K562 (cell line): Measurements from ENCODE around the gene SNAI1. TPM values are rescaled to one million over a fixed set of nuclear protein-coding genes. Genes with fewer than 3 reads are reported as not detected.

Source experiments
- ARNT ChIP-seq, 2 experiments: fragments of 450-650 bp; IDR thresholded peaks; 2 replicates each; pipeline ENCODE4 v1.6.1; 2016; ENCODE audit warnings: mild to moderate bottlenecking in 1 of 2
- BDP1 ChIP-seq: IDR thresholded peaks from 3 replicates; pipeline ENCODE4 v1.6.1; 2011; ENCODE audit not compliant: insufficient read length, insufficient read depth
- CC2D1A ChIP-seq: fragments of 450-650 bp; IDR thresholded peaks from 2 replicates; pipeline ENCODE4 v1.6.1; 2017; ENCODE audit warnings: mild to moderate bottlenecking
- DPF2 ChIP-seq: fragments of 450-650 bp; IDR thresholded peaks from 2 replicates; pipeline ENCODE4 v1.6.1; 2016
- MYC ChIP-seq, 2 experiments: fragments of 250-450 bp in 1 of 2; sonication (Bioruptor Pico) in 1 of 2; IDR thresholded peaks; 2 replicates each; pipeline versions ENCODE4 v1.5.1 to v1.6.1; 2012 to 2021; ENCODE audit warnings: low read depth in 2 of 2, borderline replicate concordance in 1 of 2, improper control_type of control experiment in 1 of 2, low read length in 1 of 2, mild to moderate bottlenecking in 1 of 2, moderate library complexity in 1 of 2
- NFIX ChIP-seq: fragments of 250-450 bp; sonication (Bioruptor Pico); IDR thresholded peaks from 2 replicates; pipeline ENCODE4 v1.4.0; 2020; ENCODE audit warnings: low read depth, mild to moderate bottlenecking, moderate library complexity
- POLR2B ChIP-seq: fragments of 450-650 bp; IDR thresholded peaks from 2 replicates; pipeline ENCODE4 v1.6.1; 2018; ENCODE audit warnings: low read depth; ENCODE audit not compliant: partially characterized antibody
- PREB ChIP-seq: sonication (generic); formaldehyde crosslinking; IDR thresholded peaks from 2 replicates; pipeline ENCODE4 v1.8.1; 2023; ENCODE audit warnings: mild to moderate bottlenecking, missing genetic modification reagents
- RB1 ChIP-seq: fragments of 450-650 bp; IDR thresholded peaks from 2 replicates; pipeline ENCODE4 v1.6.1; 2017; ENCODE audit warnings: low read depth, mild to moderate bottlenecking
- RBBP5 ChIP-seq: fragments of 200-600 bp; sonication (generic); IDR thresholded peaks from 2 replicates; pipeline ENCODE4 v1.6.1; 2012; ENCODE audit warnings: borderline replicate concordance, mild to moderate bottlenecking, low read length, control low read depth, inconsistent platforms; ENCODE audit not compliant: insufficient read depth, poor library complexity, severe bottlenecking
- SP2 ChIP-seq: IDR thresholded peaks from 2 replicates; pipeline ENCODE4 v1.6.1; 2011; ENCODE audit warnings: mild to moderate bottlenecking, low read depth, low read length, moderate library complexity; ENCODE audit not compliant: poor library complexity, severe bottlenecking; ENCODE audit errors: extremely low read depth
- SPI1 ChIP-seq: IDR thresholded peaks from 2 replicates; pipeline ENCODE4 v1.6.1; 2011; ENCODE audit warnings: low read depth, low read length, control low read depth, borderline replicate concordance
- TCFL5 ChIP-seq: fragments of 250-450 bp; sonication (Bioruptor Pico); conservative IDR thresholded peaks from 2 replicates; pipeline ENCODE4 v1.6.1; 2021; ENCODE audit warnings: mild to moderate bottlenecking, moderate library complexity, matching md5 sums
- THAP7 ChIP-seq: fragments of 250-450 bp; sonication (Bioruptor Pico); IDR thresholded peaks from 2 replicates; pipeline ENCODE4 v1.5.0; 2021
- ZBTB33 ChIP-seq: sonication (generic); formaldehyde crosslinking; IDR thresholded peaks from 2 replicates; pipeline ENCODE4 v1.8.1; 2023; ENCODE audit warnings: mild to moderate bottlenecking, missing genetic modification reagents
- ZNF717 ChIP-seq: fragments of 250-450 bp; sonication (Bioruptor Pico); IDR thresholded peaks from 2 replicates; pipeline ENCODE4 v1.5.0; 2021
- polyA plus RNA-seq, 8 experiments: library from polyadenylated mRNA; depleted of rRNA in 4 of 8; stranded (reverse) in 5 of 8; unstranded in 3 of 8; fragments of >200 nt; fragmentation: Nextera tagmentation in 2 of 8; fragmentation: Illumina TruSeq in 1 of 8; extraction: Ambion mirVana in 2 of 8; extraction: Trizol in 1 of 8; gene quantifications; 2 replicates each; pipeline versions ENCODE4 v1.2.1 to v1.2.3, GENCODE V29; 2011 to 2014; ENCODE audit warnings: inconsistent platforms in 1 of 8, missing spikeins in 1 of 8
- total RNA-seq, 7 experiments: library from RNA; depleted of rRNA in 6 of 7; stranded (reverse); fragments of >200 nt in 6 of 7; fragmentation: Illumina TruSeq in 2 of 7; extraction: Trizol in 2 of 7; gene quantifications; 2 replicates each; pipeline versions ENCODE4 v1.2.1 to v1.2.3, GENCODE V29; 2011 to 2021; ENCODE audit warnings: low replicate concordance in 1 of 7
- TF ChIP-seq, protein P1 (sequence below): sonication (generic); formaldehyde crosslinking; IDR thresholded peaks from 2 replicates; pipeline ENCODE4 v1.8.0; 2022; ENCODE audit warnings: mild to moderate bottlenecking, missing genetic modification reagents, borderline replicate concordance
- TF ChIP-seq, protein P2 (sequence below): fragments of 450-650 bp; IDR thresholded peaks from one replicate; pipeline ENCODE4 v1.6.1; 2018; ENCODE audit warnings: mild to moderate bottlenecking, moderate library complexity; ENCODE audit not compliant: partially characterized antibody

The SNAI1 gene
- total and polyA plus RNA-seq, 9 of the 15 experiments (the other 6 are each of a cell fraction or from before 2014, with no cell fraction given), result 0.32 to 11.6 (median 2.0) TPM

DNA sequence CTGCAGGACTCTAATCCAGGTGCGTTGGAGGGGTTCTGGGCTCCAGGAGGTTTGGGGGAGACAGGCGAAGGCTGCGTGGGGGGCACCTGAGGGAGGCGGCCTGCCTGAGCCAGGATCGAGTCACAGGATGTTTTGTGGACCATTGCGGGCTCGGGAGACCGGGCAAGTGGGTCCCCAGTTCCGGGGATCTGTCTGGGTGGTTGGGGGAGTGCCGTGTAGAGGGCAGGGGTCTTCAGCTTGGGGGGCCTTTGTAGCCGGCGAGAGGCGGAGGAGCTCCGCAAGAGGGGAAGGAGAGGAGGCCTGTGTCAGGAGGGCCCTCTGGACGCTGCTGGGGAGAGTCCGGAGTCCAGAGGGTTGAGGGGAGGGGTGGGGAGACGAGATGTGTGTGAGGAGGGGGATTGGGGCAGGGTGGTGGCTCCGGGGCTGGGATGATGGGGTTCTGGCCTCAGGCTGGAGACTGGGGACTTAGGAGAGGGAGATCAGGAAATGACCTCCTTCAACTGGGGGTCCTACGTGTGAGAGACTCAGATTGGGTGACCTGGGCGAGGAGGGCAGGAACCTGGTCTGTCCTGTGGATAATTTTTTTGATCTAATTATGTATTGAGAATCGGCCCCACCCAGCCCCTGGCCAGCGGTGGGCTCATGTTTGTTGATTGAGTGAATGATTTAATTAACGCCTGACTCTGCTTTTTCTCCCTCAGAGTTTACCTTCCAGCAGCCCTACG is 505 bp downstream of the SNAI1 start (continued):
- TF ChIP-seq RB1, result 0 out of 2 replicates have a peak, but pooled peaks have one; percentile 1
- TF ChIP-seq ZBTB33 (CRISPR knock-in tag), result no peak
- no peak for TF ChIP-seq SPI1
- no peak for TF ChIP-seq DPF2
- TF ChIP-seq THAP7 (CRISPR knock-in tag), result no peak
- no peak for TF ChIP-seq NFIX (CRISPR knock-in tag)
- no peak for TF ChIP-seq ARNT (IDR thresholded peaks at IDR 0.05)
- no peak for TF ChIP-seq MYC (IDR thresholded peaks at IDR 0.05; ENCODE audit: low read depth, low read length)
- TF ChIP-seq MYC (CRISPR knock-in tag; IDR thresholded peaks at IDR 0.05; ENCODE audit: borderline replicate concordance, low read depth), result no peak
- TF ChIP-seq, protein P1, sequence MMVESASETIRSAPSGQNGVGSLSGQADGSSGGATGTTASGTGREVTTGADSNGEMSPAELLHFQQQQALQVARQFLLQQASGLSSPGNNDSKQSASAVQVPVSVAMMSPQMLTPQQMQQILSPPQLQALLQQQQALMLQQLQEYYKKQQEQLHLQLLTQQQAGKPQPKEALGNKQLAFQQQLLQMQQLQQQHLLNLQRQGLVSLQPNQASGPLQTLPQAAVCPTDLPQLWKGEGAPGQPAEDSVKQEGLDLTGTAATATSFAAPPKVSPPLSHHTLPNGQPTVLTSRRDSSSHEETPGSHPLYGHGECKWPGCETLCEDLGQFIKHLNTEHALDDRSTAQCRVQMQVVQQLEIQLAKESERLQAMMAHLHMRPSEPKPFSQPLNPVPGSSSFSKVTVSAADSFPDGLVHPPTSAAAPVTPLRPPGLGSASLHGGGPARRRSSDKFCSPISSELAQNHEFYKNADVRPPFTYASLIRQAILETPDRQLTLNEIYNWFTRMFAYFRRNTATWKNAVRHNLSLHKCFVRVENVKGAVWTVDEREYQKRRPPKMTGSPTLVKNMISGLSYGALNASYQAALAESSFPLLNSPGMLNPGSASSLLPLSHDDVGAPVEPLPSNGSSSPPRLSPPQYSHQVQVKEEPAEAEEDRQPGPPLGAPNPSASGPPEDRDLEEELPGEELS, result no peak
- TF ChIP-seq POLR2B, result no peak
- no peak for TF ChIP-seq TCFL5 (CRISPR knock-in tag)
- TF ChIP-seq, protein P2, sequence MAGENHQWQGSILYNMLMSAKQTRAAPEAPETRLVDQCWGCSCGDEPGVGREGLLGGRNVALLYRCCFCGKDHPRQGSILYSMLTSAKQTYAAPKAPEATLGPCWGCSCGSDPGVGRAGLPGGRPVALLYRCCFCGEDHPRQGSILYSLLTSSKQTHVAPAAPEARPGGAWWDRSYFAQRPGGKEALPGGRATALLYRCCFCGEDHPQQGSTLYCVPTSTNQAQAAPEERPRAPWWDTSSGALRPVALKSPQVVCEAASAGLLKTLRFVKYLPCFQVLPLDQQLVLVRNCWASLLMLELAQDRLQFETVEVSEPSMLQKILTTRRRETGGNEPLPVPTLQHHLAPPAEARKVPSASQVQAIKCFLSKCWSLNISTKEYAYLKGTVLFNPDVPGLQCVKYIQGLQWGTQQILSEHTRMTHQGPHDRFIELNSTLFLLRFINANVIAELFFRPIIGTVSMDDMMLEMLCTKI, result no peak
- no peak for TF ChIP-seq RBBP5
- no peak for TF ChIP-seq SP2
- TF ChIP-seq PREB (CRISPR knock-in tag), result no peak
- no peak for TF ChIP-seq ZNF717 (CRISPR knock-in tag)
- TF ChIP-seq CC2D1A, result 0 out of 2 replicates have a peak, but pooled peaks have one; percentile 38
- TF ChIP-seq BDP1, result no peak
